SH-SY5Y (cell line): ENCODE data around the gene A1BG.

Experiments used
- GATA2 ChIP-seq: IDR thresholded peaks from 2 replicates; pipeline ENCODE4 v1.6.1; 2011; ENCODE audit warnings: mild to moderate bottlenecking, low read depth, low read length
- GATA3 ChIP-seq: IDR thresholded peaks from 2 replicates; pipeline ENCODE4 v1.6.1; 2011; ENCODE audit warnings: low read depth, mild to moderate bottlenecking, low read length, moderate library complexity

DNA sequence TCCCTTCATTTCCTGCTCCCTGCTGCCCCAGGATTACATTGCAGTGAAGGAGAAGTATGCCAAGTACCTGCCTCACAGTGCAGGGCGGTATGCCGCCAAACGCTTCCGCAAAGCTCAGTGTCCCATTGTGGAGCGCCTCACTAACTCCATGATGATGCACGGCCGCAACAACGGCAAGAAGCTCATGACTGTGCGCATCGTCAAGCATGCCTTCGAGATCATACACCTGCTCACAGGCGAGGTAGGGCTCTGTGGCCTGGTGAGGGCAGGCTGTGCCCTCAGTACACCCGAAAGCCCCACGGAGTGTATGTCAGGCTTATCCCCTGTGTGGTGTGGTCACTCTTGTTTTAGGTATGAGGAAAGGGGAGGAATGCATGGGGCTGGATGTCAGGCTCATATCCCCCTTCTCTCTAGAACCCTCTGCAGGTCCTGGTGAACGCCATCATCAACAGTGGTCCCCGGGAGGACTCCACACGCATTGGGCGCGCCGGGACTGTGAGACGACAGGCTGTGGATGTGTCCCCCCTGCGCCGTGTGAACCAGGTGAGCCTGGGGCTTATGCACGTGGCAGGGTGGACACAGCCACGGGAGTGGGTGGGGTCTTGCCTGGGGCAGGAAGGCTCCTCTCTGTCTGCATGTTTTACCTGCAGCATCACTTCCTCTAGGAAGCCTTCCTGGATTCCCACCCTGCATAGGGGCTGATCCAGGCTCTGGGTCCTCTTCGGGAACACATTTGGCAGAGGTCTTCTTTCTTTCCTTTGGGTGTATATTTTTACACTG is 39.8 kb upstream of the A1BG start:
- TF ChIP-seq GATA2 (no peak), GATA3 (no peak)
